A549 (cell line): Measurements from ENCODE around the gene PUDP. TPM values are rescaled to one million over a fixed set of nuclear protein-coding genes. Genes with fewer than 3 reads are reported as not detected.
A peak's percentile ranks its signal among the peaks of the same experiment; 100 is the strongest.

ENCODE experiments used
- ATAC-seq, 2 experiments: fragments of 200-7000 bp in 1 of 2; fragments of >200 bp in 1 of 2; cut with Nextera tagmentation in 1 of 2; cut with Tn5 transposase in 1 of 2; 3 replicates each; pipeline versions ENCODE4 v1.8.0 to v1.9.1; 2018 to 2020; ENCODE audit warnings: mild to moderate bottlenecking in 1 of 2, moderate library complexity in 1 of 2
- CTCF ChIA-PET: fragments of 300-600 bp; sonication (Branson Sonifier 250); formaldehyde crosslinking; extraction: SDS; loops from one replicate; lab custom pipeline; 2021; ENCODE audit warnings: antibody characterized with exemption, inconsistent platforms; lab: Yijun Ruan, JAX
- POLR2A ChIA-PET: fragments of 350-600 bp; formaldehyde crosslinking; extraction: SDS; loops from one replicate; lab custom pipeline; 2021; ENCODE audit warnings: antibody characterized with exemption, inconsistent platforms; lab: Yijun Ruan, JAX
- DNase-seq, 2 experiments: peaks; one replicate each; pipeline versions ENCODE4 v3.0.0 to v3.0.0-alpha.2; 2011 to 2016; ENCODE audit warnings: low read depth in 1 of 2, low spot score in 1 of 2
- FAIRE-seq: peaks from 2 replicates; lab custom pipeline; 2011; peaks lifted over from hg19 to GRCh38; lab: Jason Lieb, UNC
- H3K27ac ChIP-seq, 2 experiments: fragments of >200 bp; sonication (Bioruptor Twin); formaldehyde crosslinking; 3 replicates each; pipeline ENCODE4 v1.5.1; 2016 to 2017
- H3K4me1 ChIP-seq: fragments of >200 bp; sonication (Bioruptor Twin); formaldehyde crosslinking; 3 replicates; pipeline ENCODE4 v1.6.1; 2016
- H3K4me2 ChIP-seq: fragments of >200 bp; sonication (Bioruptor Twin); formaldehyde crosslinking; 3 replicates; pipeline ENCODE4 v1.6.1; 2016
- H3K4me3 ChIP-seq: fragments of >200 bp; sonication (Bioruptor Twin); formaldehyde crosslinking; 3 replicates; pipeline ENCODE4 v1.5.1; 2016
- H3K9me3 ChIP-seq: fragments of >200 bp; sonication (Bioruptor Twin); formaldehyde crosslinking; 3 replicates; pipeline ENCODE4 v1.6.1; 2016
- CBX2 ChIP-seq: fragments of 200-600 bp; sonication (generic); IDR thresholded peaks from 2 replicates; pipeline ENCODE4 v1.6.1; 2016; ENCODE audit warnings: low read depth, mild to moderate bottlenecking, borderline replicate concordance
- CBX8 ChIP-seq: fragments of 200-600 bp; sonication (generic); IDR thresholded peaks from 2 replicates; pipeline ENCODE4 v1.6.1; 2016
- CEBPB ChIP-seq, 2 experiments: fragments of >200 bp in 1 of 2; sonication (Bioruptor Twin) in 1 of 2; formaldehyde crosslinking in 1 of 2; IDR thresholded peaks; 2 replicates each; pipeline ENCODE4 v1.6.1; 2012 to 2016
- CHD2 ChIP-seq: fragments of 150-350 bp; IDR thresholded peaks from 2 replicates; pipeline ENCODE4 v1.6.1; 2014; ENCODE audit warnings: low read length; ENCODE audit not compliant: partially characterized antibody
- CHD4 ChIP-seq: fragments of 200-600 bp; sonication (generic); IDR thresholded peaks from 2 replicates; pipeline ENCODE4 v1.6.1; 2016; ENCODE audit warnings: antibody characterized with exemption, mild to moderate bottlenecking, borderline replicate concordance
- EHMT2 ChIP-seq: fragments of 200-600 bp; sonication (generic); IDR thresholded peaks from 2 replicates; pipeline ENCODE4 v1.6.1; 2016; ENCODE audit warnings: antibody characterized with exemption, low read depth, mild to moderate bottlenecking, moderate library complexity
- EP300 ChIP-seq, 2 experiments: fragments of >200 bp; sonication (Bioruptor Twin); formaldehyde crosslinking; IDR thresholded peaks; 2 replicates in 1 of 2; 3 replicates in 1 of 2; pipeline ENCODE4 v1.6.1; 2016 to 2017
- ESRRA ChIP-seq: fragments of 150-350 bp; IDR thresholded peaks from 2 replicates; pipeline ENCODE4 v1.6.1; 2014; ENCODE audit warnings: mild to moderate bottlenecking, low read length, borderline replicate concordance
- FOSL2 ChIP-seq, 2 experiments: fragments of 450-650 bp in 1 of 2; fragments of >200 bp in 1 of 2; sonication (Bioruptor Twin) in 1 of 2; formaldehyde crosslinking; IDR thresholded peaks; 2 replicates each; pipeline versions ENCODE4 v1.5.0 to v1.6.1; 2016 to 2020; ENCODE audit warnings: mild to moderate bottlenecking in 1 of 2, moderate library complexity in 1 of 2
- HDAC2 ChIP-seq: fragments of 200-600 bp; sonication (generic); IDR thresholded peaks from 2 replicates; pipeline ENCODE4 v1.6.1; 2016
- HEYL ChIP-seq: fragments of 250-450 bp; sonication (Bioruptor Pico); IDR thresholded peaks from 2 replicates; pipeline ENCODE4 v1.8.0; 2021; ENCODE audit warnings: mild to moderate bottlenecking, moderate library complexity
- HOXA7 ChIP-seq: fragments of 250-450 bp; sonication (Bioruptor Pico); IDR thresholded peaks from 2 replicates; pipeline ENCODE4 v1.5.0; 2020; ENCODE audit warnings: mild to moderate bottlenecking, moderate library complexity
- JUN ChIP-seq, 2 experiments: fragments of >200 bp; sonication (Bioruptor Twin); formaldehyde crosslinking; IDR thresholded peaks; 2 replicates in 1 of 2; 3 replicates in 1 of 2; pipeline ENCODE4 v1.6.1; 2016 to 2017
- MAFK ChIP-seq: fragments of 450-650 bp; IDR thresholded peaks from 2 replicates; pipeline ENCODE4 v1.6.1; 2014; ENCODE audit not compliant: partially characterized antibody
- NPAS2 ChIP-seq: fragments of 250-450 bp; sonication (Bioruptor Pico); IDR thresholded peaks from 2 replicates; pipeline ENCODE4 v1.8.0; 2022; ENCODE audit warnings: mild to moderate bottlenecking, moderate library complexity, borderline replicate concordance
- NR3C1 ChIP-seq: fragments of >200 bp; sonication (Bioruptor Twin); formaldehyde crosslinking; IDR thresholded peaks from 3 replicates; pipeline ENCODE4 v1.6.1; 2017
- PBX3 ChIP-seq: IDR thresholded peaks from 2 replicates; pipeline ENCODE4 v1.6.1; 2012
- RARB ChIP-seq: fragments of 250-450 bp; sonication (Bioruptor Pico); IDR thresholded peaks from 2 replicates; pipeline ENCODE4 v1.8.0; 2021; ENCODE audit warnings: mild to moderate bottlenecking, moderate library complexity
- RCOR1 ChIP-seq: fragments of 150-350 bp; IDR thresholded peaks from 2 replicates; pipeline ENCODE4 v1.6.1; 2014; ENCODE audit warnings: antibody characterized with exemption, low read length, low read depth
- RFX5 ChIP-seq: fragments of 450-650 bp; IDR thresholded peaks from 2 replicates; pipeline ENCODE4 v1.7.1; 2014; ENCODE audit warnings: antibody characterized with exemption, mild to moderate bottlenecking, moderate library complexity
- RNF2 ChIP-seq: fragments of 200-600 bp; sonication (generic); IDR thresholded peaks from 2 replicates; pipeline ENCODE4 v1.6.1; 2016; ENCODE audit warnings: low read depth, mild to moderate bottlenecking, antibody characterized with exemption, moderate library complexity, borderline replicate concordance
- SREBF2 ChIP-seq: fragments of 450-650 bp; IDR thresholded peaks from 2 replicates; pipeline ENCODE4 v1.6.1; 2014; ENCODE audit warnings: mild to moderate bottlenecking, moderate library complexity
- TP53 ChIP-seq: fragments of 250-450 bp; sonication (Bioruptor Pico); IDR thresholded peaks from 2 replicates; pipeline ENCODE4 v1.5.0; 2021; ENCODE audit warnings: mild to moderate bottlenecking, moderate library complexity
- USF2 ChIP-seq: fragments of 450-650 bp; IDR thresholded peaks from 2 replicates; pipeline ENCODE4 v1.6.1; 2014; ENCODE audit warnings: antibody characterized with exemption
- ZNF302 ChIP-seq: fragments of 250-450 bp; sonication (Bioruptor Pico); IDR thresholded peaks from 2 replicates; pipeline ENCODE4 v1.9.0; 2021; ENCODE audit warnings: inconsistent platforms, mild to moderate bottlenecking, moderate library complexity
- ZSCAN20 ChIP-seq: fragments of 250-450 bp; sonication (Bioruptor Pico); IDR thresholded peaks from 2 replicates; pipeline ENCODE4 v1.8.0; 2022; ENCODE audit warnings: mild to moderate bottlenecking, moderate library complexity
- WGBS: methylation state at CpG from one replicate; pipeline ENCODE4 v1.1.6; 2017; ENCODE audit errors: missing lambda C conversion rate; 5-methylcytosine and 5-hydroxymethylcytosine counted together
- polyA plus RNA-seq, 4 experiments: library from polyadenylated mRNA; depleted of rRNA in 3 of 4; stranded (reverse); fragments of >200 nt; fragmentation: RNase III in 1 of 4; extraction: RNeasy Plus Mini Kit Qiagen cat#74134 plus additional on column Dnase treatment in 1 of 4; gene quantifications; 2 replicates in 3 of 4; 3 replicates in 1 of 4; pipeline ENCODE4 v1.2.3, GENCODE V29; 2011 to 2017
- TF ChIP-seq, protein P1 (sequence below): fragments of >200 bp; sonication (Bioruptor Twin); formaldehyde crosslinking; IDR thresholded peaks from 2 replicates; pipeline ENCODE4 v1.6.1; 2016
- TF ChIP-seq, protein P2 (sequence below): IDR thresholded peaks from 2 replicates; pipeline ENCODE4 v1.6.1; 2012

The PUDP gene
- polyA plus RNA-seq, 2 of the 4 experiments (the other 2 are of a cell fraction): 26.2 to 50.7 TPM

GRCh38 chrX:7055386-7056137 is 92.4 kb downstream of the PUDP start:
- Histone ChIP-seq H3K4me2 (no peak overlapping the region), H3K4me3 (no peak overlapping the region), H3K4me1 (no peaks in the 10 kb centered on the region), H3K27ac (no peak overlapping the region), H3K9me3 (no peaks in the 10 kb centered on the region)
- ATAC-seq (no peak), FAIRE-seq (peak; percentile 82), DNase-seq (no peak)
- 93% methylated on average over 9 of the region's 10 CpGs for WGBS
- ChIA-PET POLR2A (no interaction called here), CTCF (no interaction called here)
- no peak for TF ChIP-seq USF2
- no peak for TF ChIP-seq CBX2
- TF ChIP-seq EP300 (IDR thresholded peaks at IDR 0.05): no peak
- TF ChIP-seq TP53 (CRISPR knock-in tag): no peak
- no peak for TF ChIP-seq RARB
- no peak for TF ChIP-seq RFX5

- no peaks in the 10 kb centered on the region for H3K9me3 ChIP-seq
- ATAC-seq (no peak), FAIRE-seq (no peak), DNase-seq (no peak)
- H3K4me2 ChIP-seq: no peak overlapping the region
- POLR2A ChIA-PET: no interaction called here
- no peak overlapping the region for H3K27ac ChIP-seq
- no peak for TF ChIP-seq ESRRA
- TF ChIP-seq CBX8: no peak
- TF ChIP-seq CEBPB (IDR thresholded peaks at IDR 0.05): no peak
- TF ChIP-seq EHMT2: no peak
- WGBS: 85% methylated on average over 14 of the region's 14 CpGs
- CTCF ChIA-PET: interaction anchor here (0.7 kb wide), 1 partner anchor 8 kb away, joined by 3 read pairs; no protein-coding TSS in a partner anchor
- no peak overlapping the region for H3K4me3 ChIP-seq
- H3K4me1 ChIP-seq: no peaks in the 10 kb centered on the region
Measured at GRCh38 chrX:7054219-7055216, 93.4 kb downstream of the PUDP start.

DNA sequence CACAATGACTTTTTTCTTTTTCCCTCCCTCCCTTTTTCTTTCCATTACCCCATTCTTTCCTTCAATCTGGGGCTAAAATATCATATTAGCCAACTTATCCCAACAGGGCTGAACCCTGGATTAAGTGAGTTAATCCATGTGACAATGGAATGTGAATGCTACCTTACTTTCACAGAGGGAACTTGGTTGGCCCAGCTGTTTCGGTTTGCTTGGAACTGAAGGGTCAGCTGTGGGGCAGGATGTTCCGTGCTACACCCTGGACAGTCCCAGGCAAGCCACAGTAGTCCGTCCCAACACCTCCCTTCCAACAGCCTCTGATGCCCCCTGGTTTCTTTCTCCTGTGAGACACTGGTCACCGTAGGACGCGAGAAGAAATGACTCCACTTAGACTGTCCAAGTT is 95.4 kb downstream of the PUDP start:
- TF ChIP-seq RNF2 (no peak), CHD4 (no peak)
- TF ChIP-seq, protein P1, sequence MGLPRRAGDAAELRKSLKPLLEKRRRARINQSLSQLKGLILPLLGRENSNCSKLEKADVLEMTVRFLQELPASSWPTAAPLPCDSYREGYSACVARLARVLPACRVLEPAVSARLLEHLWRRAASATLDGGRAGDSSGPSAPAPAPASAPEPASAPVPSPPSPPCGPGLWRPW: no peak
- DNase-seq (no peak), FAIRE-seq (no peak), ATAC-seq (no peak)
- POLR2A ChIA-PET: no interaction called here
- no peaks in the 10 kb centered on the region for H3K4me1 ChIP-seq
- no peak overlapping the region for H3K4me3 ChIP-seq
- CTCF ChIA-PET: no interaction called here
- 94% methylated on average over 6 of the region's 6 CpGs for WGBS
- H3K4me2 ChIP-seq: no peak overlapping the region
- no peak overlapping the region for H3K27ac ChIP-seq
- H3K9me3 ChIP-seq: no peaks in the 10 kb centered on the region

- Histone ChIP-seq H3K4me1 (no peaks in the 10 kb centered on the region), H3K9me3 (no peaks in the 10 kb centered on the region), H3K4me3 (no peak overlapping the region), H3K27ac (no peak overlapping the region), H3K4me2 (no peak overlapping the region)
- no peak for ATAC-seq
- no peak for DNase-seq
- TF ChIP-seq CHD4 (no peak), HEYL (CRISPR knock-in tag) (no peak), HOXA7 (CRISPR knock-in tag) (no peak), NPAS2 (no peak), JUN (IDR thresholded peaks at IDR 0.05) (no peak), NR3C1 (no peak), CHD2 (no peak), SREBF2 (no peak), HDAC2 (no peak), RARB (no peak), ZSCAN20 (CRISPR knock-in tag) (no peak), FOSL2 (IDR thresholded peaks at IDR 0.05) (no peak), FOSL2 (CRISPR knock-in tag; IDR thresholded peaks at IDR 0.05) (no peak), ZNF302 (CRISPR knock-in tag) (no peak), MAFK (no peak), PBX3 (no peak), RCOR1 (no peak), TP53 (CRISPR knock-in tag) (no peak)
- TF ChIP-seq, protein P2, sequence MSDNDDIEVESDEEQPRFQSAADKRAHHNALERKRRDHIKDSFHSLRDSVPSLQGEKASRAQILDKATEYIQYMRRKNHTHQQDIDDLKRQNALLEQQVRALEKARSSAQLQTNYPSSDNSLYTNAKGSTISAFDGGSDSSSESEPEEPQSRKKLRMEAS: no peak
- FAIRE-seq: no peak
- ChIA-PET POLR2A (no interaction called here), CTCF (interaction anchor here (0.6 kb wide), 1 partner anchor 192 kb away, joined by 5 read pairs; no protein-coding TSS in a partner anchor)
- 90% methylated on average over 11 of the region's 11 CpGs for WGBS
Measured at GRCh38 chrX:7050271-7050670, 97.7 kb downstream of the PUDP start.
